NCI-H774 (cell line): Measurements from ENCODE around the gene ZNF678.
"Not testable (repeated sequence)": the region's sequence is repeated elsewhere in the genome, so short reads cannot be mapped to it uniquely, and the experiment has no call there.

Experiments
- DNase-seq: peaks from one replicate; lab custom pipeline; 2025; lab: John Stamatoyannopoulos, UW

ZNF678 gene

DNA sequence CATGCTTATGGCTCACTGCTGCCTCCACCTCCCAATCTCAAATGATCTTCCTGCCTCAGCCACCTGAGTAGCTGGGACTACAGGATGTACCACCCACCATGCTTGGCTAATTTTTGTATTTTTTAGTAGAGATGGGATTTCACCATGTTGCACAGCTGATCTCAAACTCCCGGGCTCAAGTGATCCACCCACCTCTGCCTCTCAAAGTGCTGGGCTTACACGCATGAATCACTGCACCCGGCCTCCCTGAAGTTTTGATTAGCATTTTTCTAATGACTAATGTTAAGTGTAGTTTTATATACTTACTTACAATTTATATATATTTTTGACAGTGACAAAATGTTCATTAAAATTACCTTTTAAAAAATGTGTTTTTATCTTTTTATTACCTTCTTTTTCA, 41.1 kb downstream of the ZNF678 start:
- DNase-seq: no peak

DNA sequence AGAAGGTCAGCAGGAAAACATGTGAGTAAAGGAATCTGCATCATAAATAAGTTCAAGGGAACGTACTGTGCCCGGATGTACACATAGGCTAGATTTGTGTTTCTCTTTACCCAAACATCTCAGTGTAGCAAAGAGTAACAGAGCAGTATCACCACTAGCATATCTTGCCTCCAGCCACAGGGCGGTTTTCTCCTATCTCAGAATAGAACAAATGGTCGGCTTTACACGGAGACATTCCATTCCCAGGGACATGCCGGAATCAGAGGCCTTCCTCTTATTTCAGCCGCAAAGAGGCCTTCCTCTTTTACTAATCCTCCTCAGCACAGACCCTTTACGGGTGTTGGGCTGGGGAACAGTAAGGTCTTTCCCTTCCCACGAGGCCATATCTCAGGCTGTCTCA, 42.9 kb downstream of the ZNF678 start:
- DNase-seq: not testable (repeated sequence)

DNA sequence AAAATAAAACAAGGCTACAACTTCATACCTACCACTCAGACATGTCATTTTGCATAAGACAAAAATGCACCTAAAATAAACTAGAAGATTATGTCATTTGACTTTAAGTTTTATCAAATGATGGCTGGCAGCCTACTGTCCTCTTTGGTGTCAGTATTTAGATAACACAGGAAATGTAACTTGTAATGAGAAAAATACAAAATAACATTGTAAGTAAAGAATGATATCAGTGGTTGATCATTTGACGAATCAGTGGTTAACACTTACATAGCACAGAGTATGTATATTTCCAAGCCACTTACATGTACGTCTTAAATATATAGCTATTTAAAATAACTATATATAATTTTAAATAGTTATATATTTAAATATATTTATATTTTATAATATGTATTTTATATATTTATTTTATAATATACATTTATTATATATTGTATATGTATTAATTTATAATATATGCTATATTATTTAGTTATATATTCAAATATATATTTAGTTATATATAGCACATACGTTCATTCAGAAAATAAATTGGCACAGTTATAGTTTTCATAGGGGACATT, 44.1 kb downstream of the ZNF678 start:
- DNase-seq: no peak

DNA sequence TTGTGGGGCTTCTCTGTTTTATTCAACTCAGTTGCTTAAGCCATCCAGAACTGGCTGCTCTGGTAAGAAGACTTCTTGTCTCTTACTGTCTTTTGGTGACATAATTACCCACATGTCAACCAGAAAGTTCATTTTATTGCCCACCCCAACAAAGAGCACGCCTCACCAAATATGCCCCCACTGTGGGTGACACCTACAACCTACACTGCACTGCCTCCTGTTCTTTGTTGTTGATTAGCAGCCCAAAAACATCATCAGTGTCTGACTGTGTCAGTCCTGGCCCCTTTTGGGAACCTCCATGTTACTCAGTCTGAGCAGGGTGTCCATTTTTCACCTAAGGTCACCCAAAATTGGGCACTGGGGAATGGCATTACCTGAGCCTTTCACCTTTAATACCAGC, 49.3 kb downstream of the ZNF678 start:
- no peak for DNase-seq

DNA sequence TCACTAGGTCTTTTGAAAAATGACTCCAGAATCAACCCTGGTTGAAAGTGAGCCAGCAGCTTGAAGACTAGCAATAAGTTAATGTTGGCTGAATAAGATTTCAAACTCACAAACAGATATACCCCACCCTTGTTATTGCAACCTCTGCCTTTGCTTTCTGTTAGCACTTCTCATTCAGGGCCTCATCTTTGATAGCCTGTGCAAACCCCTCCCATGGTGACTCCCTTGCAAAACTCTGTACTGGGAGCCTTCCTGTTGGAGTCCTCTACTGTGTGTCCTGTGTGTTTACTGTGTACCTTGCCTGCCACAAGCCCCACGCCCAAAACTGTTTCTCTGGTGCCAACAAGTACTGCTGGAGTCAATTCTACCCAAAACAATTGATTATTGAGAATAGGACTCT, 50.2 kb downstream of the ZNF678 start:
- DNase-seq: no peak

DNA sequence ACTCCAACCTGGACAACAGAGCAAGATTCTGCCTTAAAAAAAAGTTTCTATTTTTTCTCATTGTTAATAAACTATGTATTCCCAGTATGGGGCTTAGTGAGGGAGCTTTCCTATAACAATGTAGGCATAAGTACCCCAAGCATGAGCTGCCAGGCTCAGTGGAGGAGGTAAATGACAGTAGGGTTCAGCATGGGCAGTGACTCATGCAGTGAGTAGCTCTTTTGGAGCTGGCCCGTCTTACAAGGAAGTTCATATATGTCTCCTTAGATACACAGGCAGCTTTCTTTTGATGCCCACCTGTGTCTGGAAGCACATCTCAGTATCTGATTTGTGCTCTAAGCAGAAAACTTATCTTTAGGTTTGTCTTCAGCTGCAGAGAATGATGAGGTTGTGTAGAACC, 57.9 kb downstream of the ZNF678 start:
- no peak for DNase-seq

DNA sequence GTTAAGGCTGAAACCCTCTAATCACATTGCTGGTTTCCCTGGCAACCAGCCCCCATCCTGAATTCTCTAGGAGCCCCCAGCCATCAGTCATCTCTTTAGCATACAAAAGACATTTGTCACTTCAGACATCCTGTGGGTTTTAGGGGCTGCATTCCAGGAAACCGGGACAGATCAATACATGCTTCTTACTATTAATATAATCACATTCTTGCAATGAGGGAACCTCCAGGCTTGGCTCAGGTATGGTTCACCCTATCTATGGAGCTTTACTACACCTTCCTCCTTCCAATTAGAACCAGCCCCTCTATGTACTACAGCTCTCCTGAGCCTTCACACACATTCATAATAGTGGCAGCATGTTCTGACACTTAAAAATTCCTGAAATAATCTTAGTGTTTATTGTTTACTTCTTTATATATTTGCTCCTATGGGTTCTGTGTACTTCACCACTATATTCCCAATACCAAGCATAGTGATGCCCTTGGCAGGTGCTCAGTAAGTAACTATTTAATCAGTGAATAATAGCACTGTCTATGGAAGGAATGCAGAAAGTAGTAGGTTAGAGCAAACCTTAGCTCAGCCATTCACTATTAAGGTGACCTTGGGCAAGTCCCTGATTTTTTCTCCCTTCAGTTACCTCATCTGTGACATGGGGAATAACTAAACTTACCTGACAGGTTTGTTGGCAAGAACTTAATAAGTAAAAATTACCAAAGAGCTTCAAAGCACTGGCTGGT, 59.6 kb downstream of the ZNF678 start:
- no peak for DNase-seq

DNA sequence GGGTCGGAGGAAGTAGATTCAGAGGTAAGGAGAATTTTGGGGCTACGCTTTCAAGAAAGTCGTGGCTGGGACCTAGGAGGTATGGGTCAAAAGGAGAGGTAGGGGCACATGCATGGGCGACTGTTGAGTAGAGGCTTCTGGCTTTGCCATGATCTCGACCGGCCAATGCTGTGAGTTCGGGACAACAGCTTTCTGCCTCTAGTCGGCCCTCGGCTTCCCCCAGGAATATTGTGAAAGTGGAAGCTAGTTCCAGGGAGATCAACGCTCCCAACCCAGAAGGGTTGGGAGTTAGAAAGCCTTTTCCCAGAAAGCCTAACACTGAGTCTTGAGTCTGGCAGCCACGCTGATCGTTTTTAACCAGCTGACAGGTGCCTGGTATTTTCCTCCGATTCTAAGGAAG, 69.0 kb downstream of the ZNF678 start:
- DNase-seq: no peak

DNA sequence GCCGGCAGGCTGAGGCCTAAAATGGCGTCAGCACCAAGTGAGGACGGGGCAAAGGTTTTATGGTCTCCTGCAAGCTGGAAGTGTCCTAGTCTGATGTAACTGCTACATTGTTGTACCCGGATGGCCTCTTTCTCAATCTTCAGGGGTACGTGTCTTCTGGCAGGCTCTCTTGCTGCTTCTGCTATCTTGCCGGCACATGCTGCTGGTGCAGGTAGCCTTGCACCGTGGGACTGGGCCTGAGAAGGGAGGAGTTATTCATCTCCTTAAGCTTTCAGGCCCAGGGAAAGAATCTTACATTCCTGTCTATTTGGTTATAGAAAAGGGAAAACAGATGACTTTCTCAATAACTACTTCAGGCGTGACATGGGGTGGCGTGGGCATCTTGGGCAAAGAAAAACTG, 72.2 kb downstream of the ZNF678 start:
- DNase-seq: no peak

DNA sequence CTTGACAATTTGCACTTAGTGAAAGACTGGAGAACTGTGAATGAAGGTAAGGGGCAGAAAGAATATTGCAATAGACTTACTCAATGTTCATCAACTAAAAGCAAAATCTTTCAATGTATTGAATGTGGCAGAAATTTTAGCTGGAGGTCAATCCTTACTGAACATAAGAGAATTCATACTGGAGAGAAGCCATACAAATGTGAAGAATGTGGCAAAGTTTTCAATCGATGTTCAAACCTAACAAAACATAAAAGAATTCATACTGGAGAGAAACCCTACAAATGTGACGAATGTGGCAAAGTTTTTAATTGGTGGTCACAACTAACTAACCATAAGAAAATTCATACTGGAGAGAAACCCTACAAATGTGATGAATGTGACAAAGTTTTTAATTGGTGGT, 91.1 kb downstream of the ZNF678 start:
- DNase-seq: no peak

DNA sequence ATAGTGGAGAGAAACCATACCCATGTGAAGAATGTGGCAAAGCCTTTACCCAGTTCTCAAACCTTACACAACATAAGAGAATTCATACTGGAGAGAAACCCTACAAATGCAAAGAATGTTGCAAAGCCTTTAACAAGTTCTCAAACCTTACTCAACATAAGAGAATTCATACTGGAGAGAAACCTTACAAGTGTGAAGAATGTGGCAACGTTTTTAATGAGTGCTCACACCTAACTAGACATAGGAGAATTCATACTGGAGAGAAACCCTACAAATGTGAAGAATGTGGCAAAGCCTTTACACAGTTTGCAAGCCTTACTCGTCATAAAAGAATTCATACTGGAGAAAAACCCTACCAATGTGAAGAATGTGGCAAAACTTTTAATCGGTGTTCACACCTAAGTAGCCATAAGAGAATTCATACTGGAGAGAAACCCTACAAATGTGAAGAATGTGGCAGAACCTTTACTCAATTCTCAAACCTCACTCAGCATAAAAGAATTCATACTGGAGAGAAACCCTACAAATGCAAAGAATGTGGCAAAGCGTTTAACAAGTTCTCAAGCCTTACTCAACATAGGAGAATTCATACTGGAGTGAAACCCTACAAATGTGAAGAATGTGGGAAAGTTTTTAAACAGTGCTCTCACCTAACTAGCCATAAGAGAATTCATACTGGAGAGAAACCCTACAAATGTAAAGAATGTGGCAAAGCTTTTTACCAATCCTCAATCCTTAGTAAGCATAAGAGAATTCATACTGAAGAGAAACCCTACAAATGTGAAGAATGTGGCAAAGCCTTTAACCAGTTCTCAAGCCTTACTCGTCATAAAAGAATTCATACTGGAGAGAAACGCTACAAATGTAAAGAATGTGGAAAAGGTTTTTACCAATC, 91.7 kb downstream of the ZNF678 start:
- DNase-seq: no peak

DNA sequence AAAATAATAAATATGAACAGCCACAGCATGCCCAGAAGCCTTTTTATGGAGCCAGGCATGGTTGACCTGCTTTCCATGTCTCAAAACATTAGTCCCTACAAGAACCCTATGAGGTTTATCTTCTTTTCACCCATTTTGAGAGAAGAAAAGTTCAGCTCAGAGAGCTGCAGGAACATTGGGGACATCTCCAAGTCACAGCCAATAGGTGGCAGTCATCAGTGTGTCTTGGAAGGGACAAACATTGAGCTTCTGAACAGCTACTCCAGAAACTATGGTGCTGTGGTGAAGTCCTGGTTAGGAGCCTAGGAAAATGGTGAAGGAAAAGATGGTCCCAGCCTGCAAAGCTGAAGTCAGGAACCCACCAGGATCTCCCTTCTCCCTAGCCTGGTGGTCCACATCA, 98.1 kb downstream of the ZNF678 start:
- no peak for DNase-seq

DNA sequence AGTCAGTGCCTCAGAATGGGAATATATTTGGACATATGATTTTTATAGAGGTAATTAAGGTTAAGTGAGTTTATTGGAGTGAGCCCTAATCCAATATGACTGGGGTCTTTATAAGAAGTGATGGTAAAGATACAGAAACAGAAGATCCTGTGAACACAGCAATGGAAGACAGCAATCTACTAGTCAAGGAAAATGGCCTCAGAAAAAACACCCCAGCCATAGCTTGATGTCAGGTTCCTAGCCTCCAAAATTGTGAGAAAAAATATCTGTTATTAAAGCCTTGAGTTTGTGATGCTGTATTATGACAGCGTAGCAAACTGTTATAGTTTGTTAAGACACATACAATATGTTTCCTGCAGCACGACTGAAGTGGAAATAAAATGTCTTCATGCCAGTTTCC, 99.6 kb downstream of the ZNF678 start:
- no peak for DNase-seq

DNA sequence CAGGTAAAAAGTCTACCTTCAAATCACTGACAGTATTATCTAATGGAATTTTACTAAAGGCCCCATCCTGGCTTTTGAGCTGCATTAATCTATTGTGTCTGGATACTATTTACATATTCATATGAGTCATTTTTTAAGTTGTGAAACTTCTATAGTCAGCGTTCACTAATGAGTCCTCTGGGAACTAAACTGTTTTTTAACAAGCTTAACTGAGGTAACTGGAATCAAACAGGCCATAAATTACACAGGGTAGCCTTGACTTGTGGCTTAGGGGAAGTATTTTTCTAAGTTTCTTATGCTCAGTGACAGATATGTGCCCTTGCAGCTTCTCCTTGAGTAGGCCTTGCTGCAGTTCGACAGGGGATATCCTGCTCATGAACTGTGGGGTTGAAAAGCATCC, 102.9 kb downstream of the ZNF678 start:
- DNase-seq: no peak

DNA sequence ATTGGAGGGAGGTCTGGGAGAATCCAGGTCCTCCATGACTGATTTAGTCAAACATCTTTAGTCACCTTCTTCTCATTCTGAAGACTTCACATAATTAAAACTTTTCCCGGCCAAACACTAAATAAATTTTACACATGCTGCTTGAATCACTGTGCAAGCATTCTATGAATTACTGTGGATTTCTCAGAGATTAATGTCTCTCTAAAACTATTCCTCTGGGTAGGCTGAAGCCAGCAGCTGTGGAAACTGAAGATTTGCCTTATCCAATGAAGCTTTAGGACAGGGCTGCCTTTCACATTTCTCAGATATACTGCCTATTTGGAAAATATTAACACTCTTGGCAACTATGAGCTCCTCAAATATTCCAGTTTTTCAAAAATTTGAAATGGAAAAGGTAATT, 110.1 kb downstream of the ZNF678 start:
- no peak for DNase-seq

DNA sequence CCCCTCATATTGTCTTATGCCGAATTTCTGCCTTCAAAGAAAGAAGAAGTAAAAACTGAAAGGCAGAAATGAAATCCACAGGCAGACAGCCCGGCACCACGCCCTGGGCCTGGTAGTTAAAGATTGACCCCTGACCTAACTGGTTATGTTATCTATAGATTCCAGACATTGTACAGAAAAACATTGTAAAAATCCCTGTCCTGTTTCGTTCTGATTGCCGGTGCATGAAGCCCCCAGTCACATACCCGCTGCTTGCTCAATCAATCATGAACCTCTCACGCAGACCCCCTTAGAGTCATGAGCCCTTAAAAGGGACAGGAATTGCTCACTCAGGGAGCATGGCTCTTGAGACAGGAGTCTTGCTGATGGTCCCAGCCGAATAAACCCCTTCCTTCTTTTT, 122.5 kb downstream of the ZNF678 start:
- no peak for DNase-seq

DNA sequence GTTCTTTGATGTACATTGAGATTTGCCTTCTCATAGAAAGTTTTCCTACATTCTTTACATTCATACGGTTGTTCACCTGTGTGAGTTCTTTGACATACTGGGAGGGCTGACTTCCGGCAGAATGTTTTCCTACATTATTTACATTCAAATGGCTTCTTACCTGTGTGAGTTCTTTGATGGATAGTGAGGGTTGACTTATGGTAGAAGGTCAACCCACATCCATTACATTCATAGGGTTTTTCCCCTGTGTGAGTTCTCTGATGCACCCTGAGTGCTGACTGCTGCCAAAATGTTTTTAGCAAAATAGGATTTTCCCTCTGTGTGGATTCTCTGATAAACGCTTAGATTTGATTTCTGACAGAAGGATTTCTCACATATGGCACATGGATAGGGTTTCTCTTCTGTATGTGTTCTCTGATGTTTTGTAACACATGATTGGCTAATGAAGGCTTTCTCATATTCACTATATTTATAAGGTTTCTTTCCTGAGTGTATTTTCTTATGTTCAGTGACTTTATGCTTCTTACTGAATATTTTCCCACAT, 134.0 kb downstream of the ZNF678 start:
- DNase-seq: no peak

DNA sequence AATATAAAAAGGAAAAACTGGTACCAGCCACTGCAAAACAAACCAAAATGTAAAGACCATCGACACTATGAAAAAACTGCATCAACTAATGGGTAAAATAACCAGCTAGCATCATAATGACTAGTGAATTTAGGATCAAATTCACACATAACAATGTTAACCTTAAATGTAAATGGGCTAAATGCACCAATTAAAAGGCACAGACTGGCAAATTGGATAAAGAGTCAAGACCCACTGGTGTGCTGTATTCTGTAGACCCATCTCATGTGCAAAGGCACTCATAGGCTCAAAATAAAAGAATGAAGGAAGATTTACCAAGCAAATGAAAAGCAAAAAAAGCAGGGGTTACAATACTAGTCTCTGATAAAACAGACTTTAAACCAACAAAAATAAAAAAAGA, 138.3 kb downstream of the ZNF678 start:
- not testable (repeated sequence) for DNase-seq

DNA sequence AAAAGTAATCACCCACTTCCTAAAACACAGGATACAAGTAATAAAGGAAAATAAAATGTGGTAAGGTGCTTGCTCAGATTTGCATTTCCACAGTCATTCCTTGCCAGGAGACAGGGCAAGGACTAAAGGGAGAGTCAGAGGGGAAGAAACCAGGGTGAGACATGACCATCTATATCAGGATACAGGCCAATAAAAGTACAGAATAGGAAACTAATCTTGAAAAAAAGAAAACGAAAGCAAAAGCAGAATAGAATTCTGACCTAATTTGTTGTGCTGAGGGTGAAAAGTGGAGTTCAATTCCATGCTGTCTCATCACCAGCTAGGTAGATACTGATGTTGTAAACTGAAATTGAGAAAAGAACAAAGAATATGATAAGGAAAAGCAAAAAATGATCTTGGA, 144.5 kb downstream of the ZNF678 start:
- no peak for DNase-seq

DNA sequence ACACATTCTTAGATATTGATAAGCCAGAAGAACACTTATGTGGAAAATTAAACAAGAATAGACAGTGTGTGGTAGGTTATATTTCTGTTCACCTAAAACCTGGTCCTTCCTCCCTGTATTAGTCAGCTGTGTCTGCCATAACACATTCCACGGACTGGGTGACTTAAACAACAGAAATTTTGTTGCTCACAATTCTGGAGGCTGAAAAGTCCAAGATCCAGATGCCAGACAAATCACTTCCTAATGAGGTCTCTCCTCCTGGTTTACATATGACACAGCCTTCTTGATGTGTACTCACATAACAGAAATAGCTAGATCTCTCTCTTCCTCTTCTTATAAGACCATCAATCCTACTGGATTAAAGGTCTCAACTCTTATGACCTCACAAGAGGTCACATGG, 146.1 kb downstream of the ZNF678 start:
- no peak for DNase-seq

DNA sequence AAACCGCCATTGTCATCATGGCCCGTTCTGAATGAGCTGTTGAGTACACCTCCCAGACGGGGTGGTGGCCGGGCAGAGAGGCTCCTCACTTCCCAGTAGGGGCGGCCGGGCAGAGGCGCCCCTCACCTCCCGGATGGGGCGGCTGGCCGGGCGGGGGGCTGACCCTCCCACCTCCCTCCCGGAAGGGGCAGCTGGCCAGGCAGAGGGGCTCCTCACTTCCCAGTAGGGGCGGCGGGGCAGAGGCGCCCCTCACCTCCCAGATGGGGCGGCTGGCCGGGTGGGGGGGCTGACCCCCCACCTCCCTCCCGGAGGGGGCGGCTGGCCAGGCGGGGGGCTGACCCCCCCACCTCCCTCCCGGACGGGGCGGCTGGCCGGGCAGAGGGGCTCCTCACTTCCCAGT, 147.1 kb downstream of the ZNF678 start:
- not testable (repeated sequence) for DNase-seq

DNA sequence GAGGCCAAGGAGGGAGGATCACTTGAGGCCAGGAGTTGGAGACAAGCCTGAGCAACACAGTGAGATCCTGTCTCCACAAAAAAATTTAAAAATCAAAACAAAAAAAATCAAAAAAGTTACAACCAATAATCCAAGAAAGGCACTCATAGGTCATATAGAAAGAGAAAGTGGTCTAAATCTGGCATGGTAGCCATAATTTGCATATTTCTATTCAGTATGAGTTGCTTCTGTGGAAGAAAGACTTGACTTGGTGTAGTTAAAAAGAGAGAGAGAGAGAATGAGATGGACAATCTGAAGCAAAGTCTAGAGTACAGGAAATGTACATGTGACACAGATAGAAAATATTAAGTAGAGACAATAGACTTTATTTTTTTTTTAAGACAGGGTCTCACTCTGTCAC, 149.3 kb downstream of the ZNF678 start:
- DNase-seq: no peak

DNA sequence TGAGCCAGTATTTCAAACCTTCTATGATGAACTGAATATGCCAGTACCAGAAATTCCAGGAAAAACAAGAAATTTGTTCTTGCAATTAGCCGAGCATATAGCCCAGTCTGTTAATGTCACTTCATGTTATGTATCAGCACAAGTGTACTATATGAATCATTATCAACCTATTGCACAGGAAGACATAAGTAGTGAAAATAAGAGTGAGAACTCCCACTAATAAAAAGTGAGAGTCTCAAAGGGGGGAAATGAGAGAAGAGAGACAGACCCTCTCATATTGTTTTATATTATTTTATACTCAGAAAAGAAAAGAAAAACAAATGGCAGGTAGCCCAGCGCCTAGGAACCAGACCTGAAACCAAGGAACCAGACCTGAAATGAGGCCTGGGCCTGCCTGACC, 155.6 kb downstream of the ZNF678 start:
- DNase-seq: no peak
